CD14-positive monocyte (primary cell): ENCODE measurements around the gene FOXJ3. TPM values are rescaled to one million over a fixed set of nuclear protein-coding genes. Genes with fewer than 3 reads are reported as not detected.

Experiments
- DNase-seq, 3 donors: peaks; one replicate each; pipeline ENCODE4 v3.0.0-alpha.2; 2011 to 2022
- H2AFZ ChIP-seq: 2 replicates; pipeline ENCODE4 v1.6.0; 2012; ENCODE audit warnings: mild to moderate bottlenecking, low read depth, low read length, inconsistent platforms; ENCODE audit not compliant: insufficient read depth, poor library complexity, severe bottlenecking
- H3K27ac ChIP-seq, 2 donors: 1 replicate in 1 of 2; 2 replicates in 1 of 2; pipeline ENCODE4 v1.5.1; 2012 to 2013; ENCODE audit warnings: low read length in 2 of 2, control low read depth in 1 of 2, inconsistent platforms in 1 of 2, low read depth in 1 of 2, mild to moderate bottlenecking in 1 of 2
- H3K27me3 ChIP-seq, 2 donors: one replicate each; pipeline versions ENCODE4 v1.6.0 to v1.6.1; 2011 to 2013; ENCODE audit warnings: low read length in 2 of 2; ENCODE audit not compliant: control insufficient read depth in 2 of 2, insufficient read depth in 2 of 2
- H3K36me3 ChIP-seq, 2 donors: replicated peaks in 1 of 2; 1 replicate in 1 of 2; 2 replicates in 1 of 2; pipeline versions ENCODE4 v1.5.1 to v1.6.1; 2012 to 2013; ENCODE audit warnings: low read length in 2 of 2, control low read depth in 1 of 2, inconsistent platforms in 1 of 2, mild to moderate bottlenecking in 1 of 2; ENCODE audit not compliant: insufficient read depth in 2 of 2, control insufficient read depth in 1 of 2
- H3K4me1 ChIP-seq, 2 donors: 1 replicate in 1 of 2; 2 replicates in 1 of 2; pipeline versions ENCODE4 v1.5.1 to v1.6.1; 2012 to 2013; ENCODE audit warnings: low read length in 2 of 2, control low read depth in 1 of 2, inconsistent platforms in 1 of 2, mild to moderate bottlenecking in 1 of 2, moderate library complexity in 1 of 2; ENCODE audit not compliant: insufficient read depth in 2 of 2, control insufficient read depth in 1 of 2
- H3K4me2 ChIP-seq: replicated peaks from 2 replicates; pipeline ENCODE3; 2012; ENCODE audit warnings: low read length, moderate library complexity, mild to moderate bottlenecking; ENCODE audit not compliant: poor library complexity, severe bottlenecking; ENCODE audit errors: extremely low read depth
- H3K4me3 ChIP-seq, 3 experiments: fragments of 200-600 bp in 1 of 3; sonication (generic) in 1 of 3; replicated peaks in 1 of 3; 1 replicate in 2 of 3; 2 replicates in 1 of 3; pipeline ENCODE4 v1.5.1; 2011 to 2013; ENCODE audit warnings: low read length in 3 of 3, mild to moderate bottlenecking in 3 of 3, control low read depth in 2 of 3, low read depth in 2 of 3, inconsistent platforms in 1 of 3, moderate library complexity in 1 of 3
- H3K79me2 ChIP-seq: 2 replicates; pipeline ENCODE4 v1.6.0; 2012; ENCODE audit warnings: mild to moderate bottlenecking, control low read depth, inconsistent platforms, low read length, moderate library complexity; ENCODE audit not compliant: insufficient read depth
- H3K9ac ChIP-seq: 2 replicates; pipeline ENCODE4 v1.6.0; 2017; ENCODE audit warnings: low read length, mild to moderate bottlenecking; ENCODE audit not compliant: insufficient read depth, poor library complexity, severe bottlenecking
- H3K9me3 ChIP-seq, 2 donors: replicated peaks in 1 of 2; 1 replicate in 1 of 2; 2 replicates in 1 of 2; pipeline versions ENCODE4 v1.5.1 to v1.6.1; 2012 to 2013; ENCODE audit warnings: low read length in 2 of 2, control low read depth in 1 of 2; ENCODE audit not compliant: control insufficient read depth in 1 of 2, insufficient read depth in 1 of 2
- H4K20me1 ChIP-seq: 2 replicates; pipeline ENCODE4 v1.6.0; 2012; ENCODE audit warnings: mild to moderate bottlenecking, low read length, control low read depth, moderate library complexity; ENCODE audit not compliant: insufficient read depth
- H3K27ac Mint-ChIP-seq, 7 donors: one replicate each; pipeline ENCODE4 v1.8.0; 2020; ENCODE audit warnings: mild to moderate bottlenecking in 7 of 7, mixed read lengths in 7 of 7, moderate library complexity in 6 of 7, inconsistent platforms in 2 of 7
- H3K27me3 Mint-ChIP-seq, 3 donors: one replicate each; pipeline ENCODE4 v1.8.0; 2021 to 2022; ENCODE audit warnings: low read depth in 3 of 3, mild to moderate bottlenecking in 3 of 3, mixed read lengths in 3 of 3, moderate library complexity in 3 of 3, inconsistent platforms in 1 of 3
- H3K36me3 Mint-ChIP-seq, 2 donors: one replicate each; pipeline ENCODE4 v1.8.0; 2020; ENCODE audit warnings: mixed read lengths in 2 of 2, inconsistent platforms in 1 of 2, mild to moderate bottlenecking in 1 of 2
- H3K4me1 Mint-ChIP-seq: one replicate; pipeline ENCODE4 v1.8.0; 2020; ENCODE audit warnings: mild to moderate bottlenecking, mixed read lengths
- H3K4me3 Mint-ChIP-seq, 2 donors: one replicate each; pipeline ENCODE4 v1.8.0; 2020; ENCODE audit warnings: mild to moderate bottlenecking in 2 of 2, mixed read lengths in 2 of 2, moderate library complexity in 1 of 2
- H3K9me3 Mint-ChIP-seq, 7 donors: one replicate each; pipeline ENCODE4 v1.8.0; 2020 to 2022; ENCODE audit warnings: mixed read lengths in 7 of 7, mild to moderate bottlenecking in 6 of 7, moderate library complexity in 6 of 7, inconsistent platforms in 2 of 7
- CTCF ChIP-seq: fragments of 200-600 bp; IDR thresholded peaks from one replicate; pipeline ENCODE4 v1.8.0; 2022; ENCODE audit warnings: antibody characterized with exemption, mild to moderate bottlenecking
- WGBS: methylation state at CpG from one replicate; pipeline ENCODE4 v1.1.5; 2013; ENCODE audit warnings: missing lambda C conversion rate; ENCODE audit not compliant: insufficient coverage; 5-methylcytosine and 5-hydroxymethylcytosine counted together
- intact Hi-C, 2 donors: fragments of 100-400 bp; cut with micrococcal nuclease; formaldehyde crosslinking; loops; one replicate each; pipeline versions ENCODE4 v1.15.0 to v1.15.1; 2023
- polyA plus RNA-seq, 3 donors: library from polyadenylated mRNA; depleted of rRNA in 1 of 3; unstranded in 2 of 3; stranded (reverse) in 1 of 3; fragments of 300-500 nt in 2 of 3; fragments of >200 nt in 1 of 3; fragmentation: Illumina TruSeq in 2 of 3; gene quantifications; 1 replicate in 2 of 3; 2 replicates in 1 of 3; pipeline ENCODE4 v1.2.3, GENCODE V29; 2012 to 2021

Gene FOXJ3
- polyA plus RNA-seq, 3 donors, result 10.2 to 18.5 (median 18.4) TPM

GRCh38 chr1:42141978-42142377 is 193.1 kb downstream of the FOXJ3 start:
- Histone ChIP-seq H3K4me2 (no peak overlapping the region), H3K9me3 (no peaks in the 10 kb centered on the region), H3K79me2 (no peaks in the 10 kb centered on the region), H3K9ac (no peak overlapping the region), H4K20me1 (no peaks in the 10 kb centered on the region), H3K4me1 (peaks cover 6 to 7% of the 10 kb centered on the region in 2 donors), H2AFZ (no peak overlapping the region), H3K4me3 (no peak overlapping the region), H3K36me3 (no peaks in the 10 kb centered on the region), H3K27ac (no peak overlapping the region), H3K27me3 (no peaks in the 10 kb centered on the region)
- intact Hi-C loops, result no loop called here
- H3K4me1 Mint-ChIP-seq, result peaks cover 5% of the 10 kb centered on the region
- TF ChIP-seq CTCF, result no peak
- no peak overlapping the region for H3K27ac Mint-ChIP-seq
- DNase-seq, result no peak
- no peak overlapping the region for H3K4me3 Mint-ChIP-seq
- peaks cover 7 to 18% (median 10%) of the 10 kb centered on the region in 3 donors for H3K27me3 Mint-ChIP-seq
- peaks cover 0 to 5% (median 0%) of the 10 kb centered on the region in 7 donors for H3K9me3 Mint-ChIP-seq
- WGBS, result 95% methylated on average over 4 of the region's 5 CpGs
- no peaks in the 10 kb centered on the region for H3K36me3 Mint-ChIP-seq

GRCh38 chr1:42140191-42140590 is 194.8 kb downstream of the FOXJ3 start:
- TF ChIP-seq CTCF, result no peak
- Histone ChIP-seq H3K36me3 (no peaks in the 10 kb centered on the region), H3K4me2 (no peak overlapping the region), H3K79me2 (no peaks in the 10 kb centered on the region), H4K20me1 (no peaks in the 10 kb centered on the region), H3K4me3 (no peak overlapping the region), H3K9ac (no peak overlapping the region), H3K9me3 (no peaks in the 10 kb centered on the region), H2AFZ (no peak overlapping the region), H3K4me1 (peaks cover 0 to 7% of the 10 kb centered on the region in 2 donors), H3K27ac (no peak overlapping the region), H3K27me3 (no peaks in the 10 kb centered on the region)
- no peak for DNase-seq
- Mint-ChIP-seq H3K9me3 (peaks cover 0 to 5% (median 0%) of the 10 kb centered on the region in 7 donors), H3K27me3 (peaks cover 5 to 17% (median 10%) of the 10 kb centered on the region in 3 donors), H3K27ac (no peak overlapping the region), H3K4me3 (no peak overlapping the region), H3K4me1 (peaks cover 11% of the 10 kb centered on the region), H3K36me3 (no peaks in the 10 kb centered on the region)
- 100% methylated on average over 1 of the region's 2 CpGs for WGBS
- intact Hi-C loops, result no loop called here
